Endothelial cell of umbilical vein (primary cell): Measurements from ENCODE around the gene DNAAF5. TPM values are rescaled to one million over a fixed set of nuclear protein-coding genes. Genes with fewer than 3 reads are reported as not detected.

ENCODE experiments used
- BruUV-seq: library from RNA; stranded (reverse); fragments of 400-500 nt; replicated peaks from 2 replicates; lab custom pipeline; 2021; lab: Mats Ljungman, UMichigan
- CTCF ChIA-PET: fragments of 300-600, 350-600 bp; sonication (Branson Sonifier 250); formaldehyde crosslinking; loops from one replicate; lab custom pipeline; 2021; ENCODE audit warnings: antibody characterized with exemption, inconsistent platforms; lab: Charles Lee
- POLR2A ChIA-PET: fragments of 300-600, 350-600 bp; sonication (Branson Sonifier 250); formaldehyde crosslinking; loops from one replicate; lab custom pipeline; 2021; ENCODE audit warnings: antibody characterized with exemption, inconsistent platforms; lab: Charles Lee
- DNase-seq: peaks from one replicate; pipeline ENCODE4 v3.0.0-alpha.2; 2011; ENCODE audit warnings: low read depth, low spot score
- FAIRE-seq: peaks from 2 replicates; lab custom pipeline; 2011; peaks lifted over from hg19 to GRCh38; lab: Jason Lieb, UNC
- H2AFZ ChIP-seq: 2 replicates; pipeline ENCODE4 v1.6.0; 2012; ENCODE audit warnings: low read depth, low read length, control low read depth, inconsistent platforms
- H3K27ac ChIP-seq: 2 replicates; pipeline ENCODE4 v1.5.1; 2011; ENCODE audit warnings: low read depth, mild to moderate bottlenecking, control low read depth, low read length, moderate library complexity; ENCODE audit not compliant: insufficient read depth
- H3K27me3 ChIP-seq, 2 experiments: 2 replicates each; pipeline versions ENCODE4 v1.6.0 to v1.6.1; 2011; ENCODE audit warnings: low read length in 2 of 2, mixed read lengths in 1 of 2; ENCODE audit not compliant: control insufficient read depth in 2 of 2, insufficient read depth in 2 of 2
- H3K36me3 ChIP-seq, 2 experiments: 2 replicates in 1 of 2; 3 replicates in 1 of 2; pipeline ENCODE4 v1.5.1; 2011; ENCODE audit warnings: low read length in 2 of 2, mild to moderate bottlenecking in 1 of 2, moderate library complexity in 1 of 2; ENCODE audit not compliant: control insufficient read depth in 2 of 2, insufficient read depth in 2 of 2; ENCODE audit errors: extremely low read depth in 1 of 2
- H3K4me1 ChIP-seq: 3 replicates; pipeline ENCODE4 v1.5.1; 2011; ENCODE audit warnings: mild to moderate bottlenecking, low read length; ENCODE audit not compliant: control insufficient read depth, insufficient read depth; ENCODE audit errors: extremely low read depth
- H3K4me2 ChIP-seq: 2 replicates; pipeline ENCODE4 v1.6.1; 2011; ENCODE audit warnings: low read length, control low read depth, mixed read lengths; ENCODE audit not compliant: insufficient read depth
- H3K4me3 ChIP-seq, 3 experiments: fragments of 200-600 bp in 1 of 3; sonication (generic), shearing (Covaris generic) in 1 of 3; replicated peaks in 1 of 3; 2 replicates each; pipeline ENCODE4 v1.5.1; 2011 to 2016; ENCODE audit warnings: control low read depth in 3 of 3, low read length in 3 of 3, mild to moderate bottlenecking in 2 of 3, inconsistent platforms in 1 of 3, low read depth in 1 of 3, moderate library complexity in 1 of 3; ENCODE audit not compliant: insufficient read depth in 1 of 3
- H3K79me2 ChIP-seq: 2 replicates; pipeline ENCODE4 v1.6.0; 2012; ENCODE audit warnings: low read length, inconsistent platforms; ENCODE audit not compliant: control insufficient read depth, insufficient read depth
- H3K9ac ChIP-seq: replicated peaks from 2 replicates; pipeline ENCODE3; 2011; ENCODE audit warnings: low read length, control low read depth; ENCODE audit not compliant: insufficient read depth; ENCODE audit errors: extremely low read depth
- H3K9me1 ChIP-seq: replicated peaks from 3 replicates; pipeline ENCODE4 v1.6.0; 2011; ENCODE audit warnings: mild to moderate bottlenecking, low read length; ENCODE audit not compliant: control insufficient read depth, insufficient read depth; ENCODE audit errors: extremely low read depth
- H3K9me3 ChIP-seq: replicated peaks from 2 replicates; pipeline ENCODE4 v1.5.1; 2012; ENCODE audit warnings: low read length, inconsistent platforms; ENCODE audit not compliant: control insufficient read depth, insufficient read depth
- H4K20me1 ChIP-seq: replicated peaks from 2 replicates; pipeline ENCODE3; 2011; ENCODE audit warnings: mild to moderate bottlenecking, low read length; ENCODE audit not compliant: control insufficient read depth, insufficient read depth; ENCODE audit errors: extremely low read depth
- EZH2 ChIP-seq: IDR thresholded peaks from 2 replicates; pipeline ENCODE4 v1.6.1; 2012; ENCODE audit warnings: borderline replicate concordance, low read depth, mild to moderate bottlenecking, moderate library complexity, low read length, inconsistent platforms; ENCODE audit not compliant: severe bottlenecking
- FOS ChIP-seq: IDR thresholded peaks from 2 replicates; pipeline ENCODE4 v1.6.1; 2011; ENCODE audit warnings: mild to moderate bottlenecking, low read length, moderate library complexity, borderline replicate concordance; ENCODE audit not compliant: insufficient read depth
- GATA2 ChIP-seq: IDR thresholded peaks from 2 replicates; pipeline ENCODE4 v1.7.0; 2011; ENCODE audit warnings: low read depth, mild to moderate bottlenecking, moderate library complexity, mixed read lengths, low read length; ENCODE audit not compliant: insufficient read length, insufficient read depth
- JUN ChIP-seq: IDR thresholded peaks from 2 replicates; pipeline ENCODE4 v1.6.1; 2011; ENCODE audit warnings: borderline replicate concordance, low read depth; ENCODE audit not compliant: insufficient read length, insufficient read depth
- MAX ChIP-seq: IDR thresholded peaks from 2 replicates; pipeline ENCODE4 v1.6.1; 2011; ENCODE audit not compliant: insufficient read depth, insufficient read length
- MYC ChIP-seq: IDR thresholded peaks from one replicate; pipeline ENCODE4 v1.6.1; 2011; ENCODE audit warnings: mild to moderate bottlenecking, low read depth, low read length
- POLR2A ChIP-seq: IDR thresholded peaks from 2 replicates; pipeline ENCODE4 v1.6.1; 2012; ENCODE audit warnings: low read depth, mild to moderate bottlenecking, control low read depth, low read length
- POLR2AphosphoS5 ChIP-seq: IDR thresholded peaks from 2 replicates; pipeline ENCODE4 v1.6.1; 2012; ENCODE audit warnings: low read depth, mild to moderate bottlenecking, control low read depth, low read length, moderate library complexity; ENCODE audit not compliant: insufficient read depth
- dilution Hi-C: fragments of 300-500 bp; cut with MboI; formaldehyde crosslinking; loops from one replicate; pipeline ENCODE4 v1.15.0; 2019; ENCODE audit warnings: low sequenced_read_pairs; ENCODE audit not compliant: extremely low pct_ligation_motif_present
- intact Hi-C: fragments of 100-400 bp; cut with micrococcal nuclease; formaldehyde crosslinking; loops from one replicate; pipeline ENCODE4 v1.10.0; 2022
- polyA plus RNA-seq, 4 experiments: library from polyadenylated mRNA; depleted of rRNA in 3 of 4; stranded (reverse) in 3 of 4; unstranded in 1 of 4; fragments of >200 nt; gene quantifications; 2 replicates each; pipeline versions ENCODE4 v1.2.1 to v1.2.3, GENCODE V29; 2011 to 2012; ENCODE audit warnings: missing spikeins in 1 of 4
- total RNA-seq: library from RNA; stranded (reverse); gene quantifications from 2 replicates; pipeline ENCODE4 v1.2.3, GENCODE V29; 2021
- TF ChIP-seq, protein P1 (sequence below), 2 donors: IDR thresholded peaks; 1 replicate in 1 of 2; 2 replicates in 1 of 2; pipeline ENCODE4 v1.5.1; 2011; ENCODE audit warnings: low read length in 2 of 2, mild to moderate bottlenecking in 2 of 2, moderate library complexity in 2 of 2, control low read depth in 1 of 2, inconsistent platforms in 1 of 2, low read depth in 1 of 2; ENCODE audit not compliant: insufficient read depth in 1 of 2; ENCODE audit errors: extremely low read depth in 1 of 2

DNAAF5 gene
- total and polyA plus RNA-seq, 2 donors (not counting 3 experiments of a cell fraction or from before 2014, with no cell fraction given), result 49.3 to 65.5 TPM

GRCh38 chr7:701086-701671 lies 25.3 kb upstream of the DNAAF5 start:
- no peaks in the 10 kb centered on the region for H4K20me1 ChIP-seq
- FAIRE-seq (no peak), DNase-seq (no peak)
- H3K36me3 ChIP-seq, result no peaks in the 10 kb centered on the region
- no peak overlapping the region for H3K9ac ChIP-seq
- no peaks in the 10 kb centered on the region for H3K27me3 ChIP-seq
- H3K9me1 ChIP-seq, result no peaks in the 10 kb centered on the region
- H3K9me3 ChIP-seq, result no peaks in the 10 kb centered on the region
- BruUV-seq, result no TSS peak
- TF ChIP-seq MYC (no peak), MAX (no peak), GATA2 (no peak), FOS (no peak), EZH2 (no peak), POLR2AphosphoS5 (no peak), JUN (no peak), POLR2A (no peak)
- ChIA-PET POLR2A (no interaction called here), CTCF (no interaction called here)
- no peak overlapping the region for H3K4me2 ChIP-seq
- intact Hi-C loops, result no loop called here
- dilution Hi-C loops, result no loop called here
- H2AFZ ChIP-seq, result no peak overlapping the region
- H3K27ac ChIP-seq, result no peak overlapping the region
- peaks cover 13% of the 10 kb centered on the region for H3K4me1 ChIP-seq
- H3K79me2 ChIP-seq, result no peaks in the 10 kb centered on the region
- no peak overlapping the region for H3K4me3 ChIP-seq

- no peak for DNase-seq
- H3K9me3 ChIP-seq, result no peaks in the 10 kb centered on the region
- no peak for TF ChIP-seq POLR2AphosphoS5
- no peak for TF ChIP-seq EZH2
- TF ChIP-seq, protein P1, sequence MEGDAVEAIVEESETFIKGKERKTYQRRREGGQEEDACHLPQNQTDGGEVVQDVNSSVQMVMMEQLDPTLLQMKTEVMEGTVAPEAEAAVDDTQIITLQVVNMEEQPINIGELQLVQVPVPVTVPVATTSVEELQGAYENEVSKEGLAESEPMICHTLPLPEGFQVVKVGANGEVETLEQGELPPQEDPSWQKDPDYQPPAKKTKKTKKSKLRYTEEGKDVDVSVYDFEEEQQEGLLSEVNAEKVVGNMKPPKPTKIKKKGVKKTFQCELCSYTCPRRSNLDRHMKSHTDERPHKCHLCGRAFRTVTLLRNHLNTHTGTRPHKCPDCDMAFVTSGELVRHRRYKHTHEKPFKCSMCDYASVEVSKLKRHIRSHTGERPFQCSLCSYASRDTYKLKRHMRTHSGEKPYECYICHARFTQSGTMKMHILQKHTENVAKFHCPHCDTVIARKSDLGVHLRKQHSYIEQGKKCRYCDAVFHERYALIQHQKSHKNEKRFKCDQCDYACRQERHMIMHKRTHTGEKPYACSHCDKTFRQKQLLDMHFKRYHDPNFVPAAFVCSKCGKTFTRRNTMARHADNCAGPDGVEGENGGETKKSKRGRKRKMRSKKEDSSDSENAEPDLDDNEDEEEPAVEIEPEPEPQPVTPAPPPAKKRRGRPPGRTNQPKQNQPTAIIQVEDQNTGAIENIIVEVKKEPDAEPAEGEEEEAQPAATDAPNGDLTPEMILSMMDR (IDR thresholded peaks at IDR 0.05; ENCODE audit: extremely low read depth in 1 of 2, insufficient read depth in 1 of 2, low read depth in 1 of 2, low read length in 2 of 2), result no peak
- no peak for TF ChIP-seq FOS
- TF ChIP-seq JUN, result no peak
- no peak for TF ChIP-seq MYC
- no peak for TF ChIP-seq MAX
- no peak for TF ChIP-seq GATA2
- no peak for TF ChIP-seq POLR2A
- no peak overlapping the region for H3K4me2 ChIP-seq
- H3K4me1 ChIP-seq, result peaks cover 8% of the 10 kb centered on the region
- no peaks in the 10 kb centered on the region for H3K79me2 ChIP-seq
- H3K9me1 ChIP-seq, result no peaks in the 10 kb centered on the region
- ChIA-PET CTCF (interaction anchor here (0.7 to 1.1 kb wide), 2 partner anchors 9 to 248 kb away, joined by 3 to 5 read pairs; no protein-coding TSS in a partner anchor), POLR2A (no interaction called here)
- no peaks in the 10 kb centered on the region for H4K20me1 ChIP-seq
- H3K4me3 ChIP-seq, result no peak overlapping the region
- BruUV-seq, result no TSS peak
- dilution Hi-C loops (no loop called here), intact Hi-C loops (no loop called here)
- no peaks in the 10 kb centered on the region for H3K27me3 ChIP-seq
- H3K36me3 ChIP-seq, result no peaks in the 10 kb centered on the region
- FAIRE-seq, result no peak
- no peak overlapping the region for H2AFZ ChIP-seq
- no peak overlapping the region for H3K9ac ChIP-seq
- no peak overlapping the region for H3K27ac ChIP-seq
These were observed 23.4 kb upstream of the DNAAF5 start for GRCh38 chr7:703049-703448.
